ENCODE data around the gene DNAL1.

Gene DNAL1

GRCh38 chr14:73736842-73737241 lies 92.1 kb downstream of the DNAL1 start:
- POLR2A ChIA-PET = no interaction called here
- CTCF ChIA-PET = no interaction called here
- no peak for TF ChIP-seq SCRT1 (tag by site-specific recombination; IDR thresholded peaks at IDR 0.05; ENCODE audit: borderline replicate concordance)
- TF ChIP-seq, protein P1, sequence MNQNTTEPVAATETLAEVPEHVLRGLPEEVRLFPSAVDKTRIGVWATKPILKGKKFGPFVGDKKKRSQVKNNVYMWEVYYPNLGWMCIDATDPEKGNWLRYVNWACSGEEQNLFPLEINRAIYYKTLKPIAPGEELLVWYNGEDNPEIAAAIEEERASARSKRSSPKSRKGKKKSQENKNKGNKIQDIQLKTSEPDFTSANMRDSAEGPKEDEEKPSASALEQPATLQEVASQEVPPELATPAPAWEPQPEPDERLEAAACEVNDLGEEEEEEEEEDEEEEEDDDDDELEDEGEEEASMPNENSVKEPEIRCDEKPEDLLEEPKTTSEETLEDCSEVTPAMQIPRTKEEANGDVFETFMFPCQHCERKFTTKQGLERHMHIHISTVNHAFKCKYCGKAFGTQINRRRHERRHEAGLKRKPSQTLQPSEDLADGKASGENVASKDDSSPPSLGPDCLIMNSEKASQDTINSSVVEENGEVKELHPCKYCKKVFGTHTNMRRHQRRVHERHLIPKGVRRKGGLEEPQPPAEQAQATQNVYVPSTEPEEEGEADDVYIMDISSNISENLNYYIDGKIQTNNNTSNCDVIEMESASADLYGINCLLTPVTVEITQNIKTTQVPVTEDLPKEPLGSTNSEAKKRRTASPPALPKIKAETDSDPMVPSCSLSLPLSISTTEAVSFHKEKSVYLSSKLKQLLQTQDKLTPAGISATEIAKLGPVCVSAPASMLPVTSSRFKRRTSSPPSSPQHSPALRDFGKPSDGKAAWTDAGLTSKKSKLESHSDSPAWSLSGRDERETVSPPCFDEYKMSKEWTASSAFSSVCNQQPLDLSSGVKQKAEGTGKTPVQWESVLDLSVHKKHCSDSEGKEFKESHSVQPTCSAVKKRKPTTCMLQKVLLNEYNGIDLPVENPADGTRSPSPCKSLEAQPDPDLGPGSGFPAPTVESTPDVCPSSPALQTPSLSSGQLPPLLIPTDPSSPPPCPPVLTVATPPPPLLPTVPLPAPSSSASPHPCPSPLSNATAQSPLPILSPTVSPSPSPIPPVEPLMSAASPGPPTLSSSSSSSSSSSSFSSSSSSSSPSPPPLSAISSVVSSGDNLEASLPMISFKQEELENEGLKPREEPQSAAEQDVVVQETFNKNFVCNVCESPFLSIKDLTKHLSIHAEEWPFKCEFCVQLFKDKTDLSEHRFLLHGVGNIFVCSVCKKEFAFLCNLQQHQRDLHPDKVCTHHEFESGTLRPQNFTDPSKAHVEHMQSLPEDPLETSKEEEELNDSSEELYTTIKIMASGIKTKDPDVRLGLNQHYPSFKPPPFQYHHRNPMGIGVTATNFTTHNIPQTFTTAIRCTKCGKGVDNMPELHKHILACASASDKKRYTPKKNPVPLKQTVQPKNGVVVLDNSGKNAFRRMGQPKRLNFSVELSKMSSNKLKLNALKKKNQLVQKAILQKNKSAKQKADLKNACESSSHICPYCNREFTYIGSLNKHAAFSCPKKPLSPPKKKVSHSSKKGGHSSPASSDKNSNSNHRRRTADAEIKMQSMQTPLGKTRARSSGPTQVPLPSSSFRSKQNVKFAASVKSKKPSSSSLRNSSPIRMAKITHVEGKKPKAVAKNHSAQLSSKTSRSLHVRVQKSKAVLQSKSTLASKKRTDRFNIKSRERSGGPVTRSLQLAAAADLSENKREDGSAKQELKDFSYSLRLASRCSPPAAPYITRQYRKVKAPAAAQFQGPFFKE (tag by site-specific recombination; IDR thresholded peaks at IDR 0.05; ENCODE audit: borderline replicate concordance) = no peak
- no peak for TF ChIP-seq ZNF23 (tag by site-specific recombination; IDR thresholded peaks at IDR 0.05; ENCODE audit: borderline replicate concordance)
- no peak for TF ChIP-seq ZNF585B (tag by site-specific recombination; IDR thresholded peaks at IDR 0.05)
- TF ChIP-seq KLF7 (tag by site-specific recombination; IDR thresholded peaks at IDR 0.05; ENCODE audit: borderline replicate concordance) = no peak
- TF ChIP-seq, protein P2, sequence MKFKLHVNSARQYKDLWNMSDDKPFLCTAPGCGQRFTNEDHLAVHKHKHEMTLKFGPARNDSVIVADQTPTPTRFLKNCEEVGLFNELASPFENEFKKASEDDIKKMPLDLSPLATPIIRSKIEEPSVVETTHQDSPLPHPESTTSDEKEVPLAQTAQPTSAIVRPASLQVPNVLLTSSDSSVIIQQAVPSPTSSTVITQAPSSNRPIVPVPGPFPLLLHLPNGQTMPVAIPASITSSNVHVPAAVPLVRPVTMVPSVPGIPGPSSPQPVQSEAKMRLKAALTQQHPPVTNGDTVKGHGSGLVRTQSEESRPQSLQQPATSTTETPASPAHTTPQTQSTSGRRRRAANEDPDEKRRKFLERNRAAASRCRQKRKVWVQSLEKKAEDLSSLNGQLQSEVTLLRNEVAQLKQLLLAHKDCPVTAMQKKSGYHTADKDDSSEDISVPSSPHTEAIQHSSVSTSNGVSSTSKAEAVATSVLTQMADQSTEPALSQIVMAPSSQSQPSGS (tag by site-specific recombination; IDR thresholded peaks at IDR 0.05; ENCODE audit: low read depth) = no peak
- TF ChIP-seq GLI4 (tag by site-specific recombination; IDR thresholded peaks at IDR 0.05) = no peak
- TF ChIP-seq GLIS2 (tag by site-specific recombination; IDR thresholded peaks at IDR 0.05) = no peak
- no peak for TF ChIP-seq ZNF600 (tag by site-specific recombination; IDR thresholded peaks at IDR 0.05)
- no peak for TF ChIP-seq SP3 (tag by site-specific recombination; IDR thresholded peaks at IDR 0.05)
- TF ChIP-seq ZNF121 (tag by site-specific recombination; IDR thresholded peaks at IDR 0.05) = no peak
- no peak for TF ChIP-seq ZNF701 (tag by site-specific recombination; IDR thresholded peaks at IDR 0.05)
- no peak for TF ChIP-seq ZNF394 (tag by site-specific recombination; IDR thresholded peaks at IDR 0.05; ENCODE audit: borderline replicate concordance)
- no peak for TF ChIP-seq ZNF37A (tag by site-specific recombination; IDR thresholded peaks at IDR 0.05)
- TF ChIP-seq ZNF138 (tag by site-specific recombination; IDR thresholded peaks at IDR 0.05; ENCODE audit: borderline replicate concordance) = no peak
- no peaks in the 10 kb centered on the region for H3K9me3 ChIP-seq (ENCODE audit: control insufficient read depth, insufficient read depth, low read depth, low read length)
- no peaks in the 10 kb centered on the region for H3K4me1 ChIP-seq (ENCODE audit: control insufficient read depth, insufficient read depth, low read length)
- H3K27ac ChIP-seq (ENCODE audit: extremely low read depth, low read depth, low read length) = no peak overlapping the region
- H3K4me3 ChIP-seq (ENCODE audit: low read depth, low read length) = no peak overlapping the region
- peaks cover 29 to 63% of the 10 kb centered on the region in 2 experiments; a peak in 2 of 3 replicates for H3K36me3 ChIP-seq (ENCODE audit: control insufficient read depth in 2 of 2, insufficient read depth in 1 of 2, low read length in 2 of 2)

DNA sequence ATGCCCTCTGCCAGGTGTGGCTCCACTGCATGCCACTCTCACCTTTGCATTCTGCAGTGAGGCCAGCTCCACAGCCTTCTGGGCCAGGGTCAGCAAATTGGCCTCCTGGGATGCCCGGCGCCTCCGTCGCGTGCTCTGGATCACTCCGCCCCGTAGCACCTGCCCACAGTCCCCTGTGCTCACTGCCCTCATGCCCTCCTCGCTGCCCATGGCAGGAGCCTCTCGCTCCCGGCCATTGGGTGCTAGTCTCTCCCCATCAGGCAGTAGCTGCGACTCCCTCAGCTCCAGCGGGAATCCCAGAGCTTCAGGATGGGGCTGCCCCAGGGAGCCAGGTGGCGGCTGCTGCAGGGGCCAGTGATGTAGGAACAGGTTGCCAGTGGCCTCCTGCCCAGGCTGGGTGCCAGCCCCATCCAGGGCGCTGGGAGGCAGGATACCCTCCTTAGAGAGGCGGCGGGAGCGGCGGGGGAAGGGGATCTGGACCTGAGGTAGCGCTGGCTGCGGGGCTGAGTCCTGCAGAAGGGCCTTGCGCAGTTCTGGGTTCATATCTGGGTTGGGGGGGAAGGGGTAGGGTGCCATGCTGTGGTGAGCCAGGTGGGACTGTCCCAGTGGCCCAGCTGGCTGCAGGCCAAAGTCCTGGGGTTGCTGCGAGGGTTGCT lies 93.9 kb downstream of the DNAL1 start:
- H3K9me3 ChIP-seq (ENCODE audit: control insufficient read depth, insufficient read depth, low read depth, low read length) = no peaks in the 10 kb centered on the region
- ChIA-PET CTCF (interaction anchor here (0.8 kb wide), 1 partner anchor 10 kb away, joined by 3 read pairs; no protein-coding TSS in a partner anchor), POLR2A (no interaction called here)
- H3K27ac ChIP-seq (ENCODE audit: extremely low read depth, low read depth, low read length) = no peak overlapping the region
- peaks cover 23 to 54% of the 10 kb centered on the region in 2 experiments; a peak in 2 of 3 replicates for H3K36me3 ChIP-seq (ENCODE audit: control insufficient read depth in 2 of 2, insufficient read depth in 1 of 2, low read length in 2 of 2)
- H3K4me1 ChIP-seq (ENCODE audit: control insufficient read depth, insufficient read depth, low read length) = peaks cover 5% of the 10 kb centered on the region
- H3K4me3 ChIP-seq (ENCODE audit: low read depth, low read length) = no peak overlapping the region
- TF ChIP-seq HIC1 (tag by site-specific recombination; IDR thresholded peaks at IDR 0.05) = no peak
- TF ChIP-seq ZNF626 (tag by site-specific recombination; IDR thresholded peaks at IDR 0.05) = no peak
- no peak for TF ChIP-seq ZNF146 (tag by site-specific recombination; IDR thresholded peaks at IDR 0.05)
- TF ChIP-seq ZBTB21 (tag by site-specific recombination; IDR thresholded peaks at IDR 0.05) = no peak
- no peak for TF ChIP-seq HOXA7 (CRISPR knock-in tag; IDR thresholded peaks at IDR 0.05; ENCODE audit: borderline replicate concordance)
- no peak for TF ChIP-seq ZNF658 (tag by site-specific recombination; IDR thresholded peaks at IDR 0.05)
- no peak for TF ChIP-seq ZNF354C (tag by site-specific recombination; IDR thresholded peaks at IDR 0.05; ENCODE audit: borderline replicate concordance, low read depth)

All from HEK293 (cell line).